GM20000 (cell line): ENCODE data around the gene CALCR.

ENCODE experiments used
- DNase-seq: peaks from one replicate; pipeline ENCODE4 v3.0.0; 2012; ENCODE audit warnings: low spot score
- TF ChIP-seq, protein P1 (sequence below): IDR thresholded peaks from 2 replicates; pipeline ENCODE4 v1.5.1; 2012; ENCODE audit warnings: mild to moderate bottlenecking, control low read depth; ENCODE audit errors: extremely low read depth, missing control alignments

The CALCR gene

GRCh38 chr7:93409324-93409723, 165.2 kb downstream of the CALCR start:
- DNase-seq: no peak
- TF ChIP-seq, protein P1, sequence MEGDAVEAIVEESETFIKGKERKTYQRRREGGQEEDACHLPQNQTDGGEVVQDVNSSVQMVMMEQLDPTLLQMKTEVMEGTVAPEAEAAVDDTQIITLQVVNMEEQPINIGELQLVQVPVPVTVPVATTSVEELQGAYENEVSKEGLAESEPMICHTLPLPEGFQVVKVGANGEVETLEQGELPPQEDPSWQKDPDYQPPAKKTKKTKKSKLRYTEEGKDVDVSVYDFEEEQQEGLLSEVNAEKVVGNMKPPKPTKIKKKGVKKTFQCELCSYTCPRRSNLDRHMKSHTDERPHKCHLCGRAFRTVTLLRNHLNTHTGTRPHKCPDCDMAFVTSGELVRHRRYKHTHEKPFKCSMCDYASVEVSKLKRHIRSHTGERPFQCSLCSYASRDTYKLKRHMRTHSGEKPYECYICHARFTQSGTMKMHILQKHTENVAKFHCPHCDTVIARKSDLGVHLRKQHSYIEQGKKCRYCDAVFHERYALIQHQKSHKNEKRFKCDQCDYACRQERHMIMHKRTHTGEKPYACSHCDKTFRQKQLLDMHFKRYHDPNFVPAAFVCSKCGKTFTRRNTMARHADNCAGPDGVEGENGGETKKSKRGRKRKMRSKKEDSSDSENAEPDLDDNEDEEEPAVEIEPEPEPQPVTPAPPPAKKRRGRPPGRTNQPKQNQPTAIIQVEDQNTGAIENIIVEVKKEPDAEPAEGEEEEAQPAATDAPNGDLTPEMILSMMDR: no peak

GRCh38 chr7:93407239-93407638, 167.3 kb downstream of the CALCR start:
- DNase-seq: no peak
- TF ChIP-seq, protein P1: no peak

DNA sequence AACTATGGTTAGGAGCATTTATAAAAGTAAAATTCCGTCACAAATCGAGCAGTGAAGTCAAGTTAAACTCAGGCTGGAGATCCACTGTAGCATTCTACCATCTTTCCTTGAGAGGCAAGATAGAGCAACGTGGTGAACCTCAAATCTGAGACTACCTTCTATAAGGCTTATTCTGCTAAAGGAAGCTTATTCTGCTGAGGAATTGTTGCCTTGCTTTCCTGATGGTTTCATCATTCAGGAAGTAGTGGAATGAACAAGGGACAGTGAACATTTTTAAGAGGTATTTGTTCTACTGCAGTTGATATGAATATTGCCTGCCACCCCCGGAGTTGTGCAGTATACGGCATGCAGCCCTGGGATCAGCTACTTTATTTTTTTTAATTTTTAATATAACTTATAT, 171.6 kb downstream of the CALCR start:
- TF ChIP-seq, protein P1: no peak
- no peak for DNase-seq

DNA sequence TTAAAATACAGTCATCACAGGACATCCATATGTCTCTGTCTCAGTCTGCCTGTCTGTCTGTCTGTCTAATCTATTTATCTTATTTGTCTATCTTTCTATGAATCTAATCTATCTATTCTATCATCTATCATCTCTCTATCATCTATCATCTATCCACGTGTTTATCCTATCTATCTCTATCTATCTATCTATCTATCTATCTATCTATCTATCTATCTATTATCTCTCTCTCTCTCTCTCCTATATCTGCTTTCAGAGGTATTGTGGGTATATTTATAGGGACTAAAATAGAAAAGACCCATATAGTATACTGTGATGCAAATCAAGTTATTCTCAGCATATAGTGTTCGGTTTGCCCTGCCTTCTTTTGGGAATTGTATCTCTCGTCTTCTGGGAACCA, 174.9 kb downstream of the CALCR start:
- no peak for DNase-seq
- TF ChIP-seq, protein P1: no peak

- TF ChIP-seq, protein P1: no peak
- DNase-seq: no peak
Measured at GRCh38 chr7:93392984-93393383, 181.5 kb downstream of the CALCR start.

DNA sequence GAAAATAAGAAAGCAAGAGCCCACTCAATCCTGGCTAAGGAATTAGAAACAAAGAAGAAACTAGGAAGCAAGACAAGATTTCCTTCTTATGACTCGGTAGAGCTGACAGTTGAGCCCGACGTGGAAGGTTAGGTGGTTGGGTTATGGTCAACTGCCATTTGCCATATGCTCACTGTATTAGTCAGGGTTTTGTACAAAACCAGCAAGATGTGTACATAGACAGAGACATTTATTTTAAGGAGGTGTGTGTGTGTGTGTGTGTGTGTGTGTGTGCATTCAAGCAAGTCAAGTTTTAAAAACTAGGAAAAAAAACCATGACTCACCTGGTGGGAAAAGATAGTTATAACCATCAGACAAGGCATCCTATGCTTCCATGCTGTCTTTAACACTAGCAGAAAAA, 183.9 kb downstream of the CALCR start:
- TF ChIP-seq, protein P1: no peak
- DNase-seq: no peak

DNA sequence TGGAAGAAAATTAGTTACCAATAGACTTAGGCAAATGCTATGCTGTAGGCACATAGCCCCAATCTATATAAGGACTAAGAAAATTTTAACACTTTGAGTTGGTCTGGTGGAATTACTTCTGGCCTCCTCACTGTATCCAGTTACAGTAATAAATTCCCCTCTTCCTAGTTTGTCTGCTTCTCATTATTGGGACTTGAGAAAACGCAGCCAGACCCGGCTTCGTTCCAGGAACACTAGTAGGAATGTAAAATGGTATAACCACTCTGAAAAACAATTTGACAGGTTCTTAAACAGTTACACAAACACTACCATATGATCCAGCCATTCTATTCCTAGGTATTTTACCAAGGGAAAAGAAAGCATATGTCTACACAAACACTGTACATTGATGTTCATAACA, 192.2 kb downstream of the CALCR start:
- no peak for DNase-seq
- TF ChIP-seq, protein P1: no peak
